Esophagus muscularis mucosa (tissue), 4 donors: ENCODE data around the gene PARVB. TPM values are rescaled to one million over a fixed set of nuclear protein-coding genes. Genes with fewer than 3 reads are reported as not detected.

Experiments
- DNase-seq: peaks from one replicate; pipeline ENCODE4 v3.0.0-alpha.2; 2017; ENCODE audit errors: extremely low spot score
- H3K27ac ChIP-seq, 4 donors: fragments of 200-600 bp; sonication (generic); replicated peaks in 1 of 4; 1 replicate in 3 of 4; 2 replicates in 1 of 4; pipeline ENCODE4 v1.5.1; 2016 to 2019; ENCODE audit warnings: mild to moderate bottlenecking in 1 of 4
- H3K27me3 ChIP-seq, 4 donors: fragments of 200-600 bp; sonication (generic); one replicate each; pipeline versions ENCODE4 v1.5.1 to v1.6.0; 2016 to 2019
- H3K36me3 ChIP-seq, 4 donors: fragments of 200-600 bp; sonication (generic); one replicate each; pipeline ENCODE4 v1.5.1; 2016 to 2019
- H3K4me1 ChIP-seq, 4 donors: fragments of 200-600 bp; sonication (generic); one replicate each; pipeline ENCODE4 v1.5.1; 2016 to 2019
- H3K4me3 ChIP-seq, 4 donors: fragments of 200-600 bp; sonication (generic); 1 replicate in 2 of 4; 2 replicates in 2 of 4; pipeline ENCODE4 v1.5.1; 2016 to 2019; ENCODE audit warnings: mild to moderate bottlenecking in 4 of 4, moderate library complexity in 1 of 4
- H3K9me3 ChIP-seq, 4 donors: fragments of 200-600 bp; sonication (generic); 1 replicate in 3 of 4; 2 replicates in 1 of 4; pipeline ENCODE4 v1.5.1; 2016 to 2019
- CTCF ChIP-seq, 3 experiments: fragments of 200-600 bp in 2 of 3; fragments of 450-650 bp in 1 of 3; sonication (generic) in 2 of 3; IDR thresholded peaks; one replicate each; pipeline ENCODE4 v1.5.1; 2017 to 2019; ENCODE audit warnings: antibody characterized with exemption in 3 of 3, mild to moderate bottlenecking in 2 of 3, moderate library complexity in 1 of 3
- EP300 ChIP-seq: sonication (generic); formaldehyde crosslinking; IDR thresholded peaks from one replicate; pipeline ENCODE4 v1.6.1; 2017; ENCODE audit warnings: antibody characterized with exemption
- POLR2A ChIP-seq: fragments of 450-650 bp; IDR thresholded peaks from one replicate; pipeline ENCODE4 v1.6.1; 2017; ENCODE audit warnings: antibody characterized with exemption, moderate library complexity, mild to moderate bottlenecking, low read depth
- POLR2AphosphoS5 ChIP-seq, 2 donors: sonication (generic); formaldehyde crosslinking; IDR thresholded peaks; one replicate each; pipeline ENCODE4 v1.6.1; 2017; ENCODE audit warnings: antibody characterized with exemption in 2 of 2
- WGBS: methylation state at CpG from one replicate; pipeline ENCODE4 v1.1.5; 2018; 5-methylcytosine and 5-hydroxymethylcytosine counted together
- intact Hi-C: fragments of 100-400 bp; cut with DNase I; formaldehyde crosslinking; loops from one replicate; pipeline ENCODE4 v1.15.1; 2023
- total RNA-seq, 4 donors: library from RNA; depleted of rRNA; stranded (reverse); fragments of >200 nt; gene quantifications; one replicate each; pipeline versions ENCODE4 v1.1.0 to v1.2.1, GENCODE V29; 2016

PARVB gene
- total RNA-seq, 4 donors from 2014 or later = 22.0 to 107 (median 45.5) TPM

- WGBS = 86% methylated on average over 6 of the region's 6 CpGs
- intact Hi-C loops = no loop called here
- Histone ChIP-seq H3K9me3 (peaks cover 0 to 17% (median 8%) of the 10 kb centered on the region in 4 donors), H3K36me3 (peaks cover 37 to 76% (median 71%) of the 10 kb centered on the region in 4 donors), H3K27me3 (no peaks in the 10 kb centered on the region), H3K4me1 (no peaks in the 10 kb centered on the region), H3K27ac (no peak overlapping the region), H3K4me3 (no peak overlapping the region)
- TF ChIP-seq POLR2AphosphoS5 (IDR thresholded peaks at IDR 0.05) = no peak
- no peak for DNase-seq
These were observed 109.1 kb downstream of the PARVB start for GRCh38 chr22:44133161-44133560.

- TF ChIP-seq EP300 = no peak
- TF ChIP-seq POLR2A = no peak
- no peak for TF ChIP-seq CTCF (IDR thresholded peaks at IDR 0.05)
- Histone ChIP-seq H3K27me3 (no peaks in the 10 kb centered on the region), H3K9me3 (peaks cover 0 to 17% (median 8%) of the 10 kb centered on the region in 4 donors), H3K36me3 (peaks cover 42 to 85% (median 78%) of the 10 kb centered on the region in 4 donors), H3K4me3 (no peak overlapping the region), H3K4me1 (no peaks in the 10 kb centered on the region), H3K27ac (peak overlapping the region in 1 of 4 donors; percentile 6)
- intact Hi-C loops = no loop called here
- 65% methylated on average over 18 of the region's 21 CpGs for WGBS
- DNase-seq = no peak
These were observed 109.9 kb downstream of the PARVB start for GRCh38 chr22:44133901-44134571.

GRCh38 chr22:44136112-44136511, 112.0 kb downstream of the PARVB start:
- no peak for DNase-seq
- peaks cover 0 to 17% (median 8%) of the 10 kb centered on the region in 4 donors for H3K9me3 ChIP-seq
- no peak overlapping the region for H3K4me3 ChIP-seq
- no peak for TF ChIP-seq POLR2A
- no peak for TF ChIP-seq POLR2AphosphoS5 (IDR thresholded peaks at IDR 0.05)
- no peak for TF ChIP-seq CTCF (IDR thresholded peaks at IDR 0.05)
- TF ChIP-seq EP300 = no peak
- WGBS = 87% methylated on average over 8 of the region's 8 CpGs
- H3K4me1 ChIP-seq = peaks cover 0 to 3% (median 0%) of the 10 kb centered on the region in 4 donors
- no peaks in the 10 kb centered on the region for H3K27me3 ChIP-seq
- intact Hi-C loops = no loop called here
- H3K36me3 ChIP-seq = peaks cover 48 to 97% (median 90%) of the 10 kb centered on the region in 4 donors
- no peak overlapping the region for H3K27ac ChIP-seq

- H3K4me1 ChIP-seq = peaks cover 0 to 3% (median 0%) of the 10 kb centered on the region in 4 donors
- TF ChIP-seq CTCF (IDR thresholded peaks at IDR 0.05) = no peak
- TF ChIP-seq POLR2A = no peak
- no peak for TF ChIP-seq EP300
- TF ChIP-seq POLR2AphosphoS5 (IDR thresholded peaks at IDR 0.05) = no peak
- intact Hi-C loops = no loop called here
- H3K9me3 ChIP-seq = peaks cover 0 to 17% (median 8%) of the 10 kb centered on the region in 4 donors
- DNase-seq = no peak
- peaks cover 48 to 96% (median 90%) of the 10 kb centered on the region in 4 donors for H3K36me3 ChIP-seq
- H3K27me3 ChIP-seq = no peaks in the 10 kb centered on the region
- no peak overlapping the region for H3K4me3 ChIP-seq
- no peak overlapping the region for H3K27ac ChIP-seq
These were observed 112.7 kb downstream of the PARVB start for GRCh38 chr22:44136786-44137185.

GRCh38 chr22:44137415-44137814, 113.3 kb downstream of the PARVB start:
- intact Hi-C loops = no loop called here
- TF ChIP-seq CTCF (IDR thresholded peaks at IDR 0.05) = no peak
- TF ChIP-seq POLR2AphosphoS5 (IDR thresholded peaks at IDR 0.05) = no peak
- no peak for TF ChIP-seq POLR2A
- TF ChIP-seq EP300 = no peak
- peaks cover 48 to 92% (median 85%) of the 10 kb centered on the region in 4 donors for H3K36me3 ChIP-seq
- DNase-seq = no peak
- peaks cover 0 to 17% (median 8%) of the 10 kb centered on the region in 4 donors for H3K9me3 ChIP-seq
- H3K27me3 ChIP-seq = no peaks in the 10 kb centered on the region
- peaks cover 0 to 3% (median under 1%) of the 10 kb centered on the region in 4 donors for H3K4me1 ChIP-seq
- no peak overlapping the region for H3K4me3 ChIP-seq
- no peak overlapping the region for H3K27ac ChIP-seq
- WGBS = 96% methylated on average over 3 of the region's 3 CpGs
